Chondrocyte (in vitro differentiated cells): ENCODE measurements around the gene S100A6. TPM values are rescaled to one million over a fixed set of nuclear protein-coding genes. Genes with fewer than 3 reads are reported as not detected.

ENCODE experiments used
- DNase-seq: peaks from one replicate; pipeline ENCODE4 v3.0.0; 2021; ENCODE audit warnings: mixed read lengths, low spot score
- H3K27ac Mint-ChIP-seq: one replicate; pipeline ENCODE4 v1.8.0; 2021; ENCODE audit warnings: mild to moderate bottlenecking, moderate library complexity, mixed read lengths; ENCODE audit not compliant: unreplicated experiment
- H3K27me3 Mint-ChIP-seq: 2 replicates; pipeline ENCODE4 v1.8.0; 2021; ENCODE audit warnings: low read depth, mixed read lengths
- H3K36me3 Mint-ChIP-seq: 2 replicates; pipeline ENCODE4 v1.8.0; 2021; ENCODE audit warnings: low read depth, mixed read lengths
- H3K4me1 Mint-ChIP-seq: 2 replicates; pipeline ENCODE4 v1.8.0; 2021; ENCODE audit warnings: low read depth, mild to moderate bottlenecking, mixed read lengths
- H3K4me3 Mint-ChIP-seq: one replicate; pipeline ENCODE4 v1.8.0; 2021; ENCODE audit warnings: mild to moderate bottlenecking, moderate library complexity, mixed read lengths; ENCODE audit not compliant: unreplicated experiment
- H3K9me3 Mint-ChIP-seq: 2 replicates; pipeline ENCODE4 v1.8.0; 2021; ENCODE audit warnings: low read depth, mixed read lengths
- total RNA-seq: library from RNA; stranded (reverse); gene quantifications from 3 replicates; pipeline ENCODE4 v1.2.1, GENCODE V29; 2021
- TF ChIP-seq, protein P1 (sequence below): fragments of 200-600 bp; sonication (generic); IDR thresholded peaks from 2 replicates; pipeline ENCODE4 v1.5.0; 2021; ENCODE audit warnings: antibody characterized with exemption, mild to moderate bottlenecking, moderate library complexity

Gene S100A6
- total RNA-seq, 1 donor from 2014 or later = 12.1 TPM

DNA sequence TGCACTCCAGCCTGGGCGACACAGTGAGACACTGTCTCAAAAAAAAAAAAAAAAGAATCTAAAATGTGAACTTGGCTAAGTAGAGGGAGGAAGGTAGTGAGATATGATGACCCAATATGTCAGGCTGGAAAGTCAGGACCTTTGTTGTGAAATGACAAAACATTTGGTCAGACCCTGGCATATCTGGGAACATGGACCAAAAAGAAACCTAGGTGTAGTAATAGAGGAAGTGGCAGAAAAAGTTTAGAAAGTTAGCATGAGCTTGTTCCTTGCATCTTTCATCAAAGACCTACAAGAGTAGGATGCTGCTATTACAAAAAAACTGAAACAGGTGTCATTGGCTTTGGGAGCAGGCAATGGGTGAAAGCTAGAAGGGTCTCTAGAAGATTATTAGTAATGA, 20.6 kb upstream of the S100A6 start:
- H3K4me1 Mint-ChIP-seq = peaks cover 19% of the 10 kb centered on the region
- no peaks in the 10 kb centered on the region for H3K36me3 Mint-ChIP-seq
- DNase-seq = no peak
- H3K4me3 Mint-ChIP-seq = no peak overlapping the region
- H3K27ac Mint-ChIP-seq = no peak overlapping the region
- H3K9me3 Mint-ChIP-seq = no peaks in the 10 kb centered on the region
- H3K27me3 Mint-ChIP-seq = no peaks in the 10 kb centered on the region
- TF ChIP-seq, protein P1, sequence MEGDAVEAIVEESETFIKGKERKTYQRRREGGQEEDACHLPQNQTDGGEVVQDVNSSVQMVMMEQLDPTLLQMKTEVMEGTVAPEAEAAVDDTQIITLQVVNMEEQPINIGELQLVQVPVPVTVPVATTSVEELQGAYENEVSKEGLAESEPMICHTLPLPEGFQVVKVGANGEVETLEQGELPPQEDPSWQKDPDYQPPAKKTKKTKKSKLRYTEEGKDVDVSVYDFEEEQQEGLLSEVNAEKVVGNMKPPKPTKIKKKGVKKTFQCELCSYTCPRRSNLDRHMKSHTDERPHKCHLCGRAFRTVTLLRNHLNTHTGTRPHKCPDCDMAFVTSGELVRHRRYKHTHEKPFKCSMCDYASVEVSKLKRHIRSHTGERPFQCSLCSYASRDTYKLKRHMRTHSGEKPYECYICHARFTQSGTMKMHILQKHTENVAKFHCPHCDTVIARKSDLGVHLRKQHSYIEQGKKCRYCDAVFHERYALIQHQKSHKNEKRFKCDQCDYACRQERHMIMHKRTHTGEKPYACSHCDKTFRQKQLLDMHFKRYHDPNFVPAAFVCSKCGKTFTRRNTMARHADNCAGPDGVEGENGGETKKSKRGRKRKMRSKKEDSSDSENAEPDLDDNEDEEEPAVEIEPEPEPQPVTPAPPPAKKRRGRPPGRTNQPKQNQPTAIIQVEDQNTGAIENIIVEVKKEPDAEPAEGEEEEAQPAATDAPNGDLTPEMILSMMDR = no peak

DNA sequence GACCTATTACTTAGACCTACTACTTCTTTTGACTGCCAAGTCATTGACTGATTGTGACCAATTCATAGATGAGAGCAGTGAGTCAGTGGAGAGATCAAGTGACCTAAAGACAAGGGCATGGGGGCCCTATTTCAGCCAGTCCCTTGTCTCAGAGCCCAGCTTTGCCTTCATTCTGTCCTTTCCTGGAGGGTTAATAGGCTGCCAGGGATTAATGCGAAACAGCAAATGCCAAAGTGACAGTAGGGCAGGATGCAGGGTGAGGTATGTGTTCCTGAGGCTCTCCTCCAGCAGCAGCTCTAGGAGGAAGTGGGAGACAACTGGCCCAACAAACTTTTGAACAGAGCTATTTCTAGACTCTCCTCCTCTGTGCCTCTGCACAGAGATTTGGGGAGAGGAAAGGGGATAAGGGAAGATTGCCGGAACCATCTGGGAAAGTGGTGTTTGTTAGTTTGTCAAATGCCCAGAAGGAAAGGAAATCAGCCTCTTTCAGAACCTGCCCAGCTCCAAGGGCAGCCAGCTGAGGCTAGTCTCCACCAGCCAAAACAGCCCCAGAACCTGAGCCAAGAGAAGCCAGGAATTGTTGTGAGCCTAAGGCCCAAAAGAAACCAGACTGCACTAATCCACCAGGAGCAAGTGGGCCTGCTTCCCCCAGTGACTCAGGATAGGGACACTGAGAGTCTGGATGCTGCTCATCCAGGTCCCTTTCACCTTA, 18.2 kb upstream of the S100A6 start:
- no peaks in the 10 kb centered on the region for H3K27me3 Mint-ChIP-seq
- DNase-seq = no peak

DNA sequence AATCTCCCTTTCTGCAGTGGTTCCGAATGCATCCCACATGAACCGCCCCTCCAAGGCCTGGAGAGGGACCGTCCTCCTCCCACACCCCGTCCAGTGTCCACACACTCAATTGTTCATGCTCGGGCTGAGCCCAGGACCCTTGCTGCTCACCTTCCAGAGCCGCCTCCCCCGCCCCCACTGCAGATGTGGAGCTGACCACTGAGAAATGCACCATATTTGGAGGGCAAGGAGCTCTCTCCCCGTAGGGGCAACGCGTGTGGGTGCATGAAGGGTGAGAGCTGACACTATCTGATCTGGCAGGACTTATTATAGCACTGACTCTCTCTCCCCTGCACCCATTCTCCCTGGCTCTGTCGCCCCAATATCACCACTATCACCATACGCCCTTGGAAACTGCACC, 17.3 kb upstream of the S100A6 start:
- H3K36me3 Mint-ChIP-seq = no peaks in the 10 kb centered on the region
- H3K27ac Mint-ChIP-seq = no peak overlapping the region
- TF ChIP-seq, protein P1 = no peak
- no peaks in the 10 kb centered on the region for H3K27me3 Mint-ChIP-seq
- DNase-seq = no peak
- H3K4me3 Mint-ChIP-seq = no peak overlapping the region
- H3K9me3 Mint-ChIP-seq = no peaks in the 10 kb centered on the region
- peaks cover 47% of the 10 kb centered on the region for H3K4me1 Mint-ChIP-seq

More for the DNA sequence above, 18.2 kb upstream of the S100A6 start:
- no peaks in the 10 kb centered on the region for H3K9me3 Mint-ChIP-seq
- TF ChIP-seq, protein P1 = no peak
- no peak overlapping the region for H3K4me3 Mint-ChIP-seq
- H3K4me1 Mint-ChIP-seq = peaks cover 38% of the 10 kb centered on the region
- peak overlapping the region; percentile 92 for H3K27ac Mint-ChIP-seq
- H3K36me3 Mint-ChIP-seq = no peaks in the 10 kb centered on the region

DNA sequence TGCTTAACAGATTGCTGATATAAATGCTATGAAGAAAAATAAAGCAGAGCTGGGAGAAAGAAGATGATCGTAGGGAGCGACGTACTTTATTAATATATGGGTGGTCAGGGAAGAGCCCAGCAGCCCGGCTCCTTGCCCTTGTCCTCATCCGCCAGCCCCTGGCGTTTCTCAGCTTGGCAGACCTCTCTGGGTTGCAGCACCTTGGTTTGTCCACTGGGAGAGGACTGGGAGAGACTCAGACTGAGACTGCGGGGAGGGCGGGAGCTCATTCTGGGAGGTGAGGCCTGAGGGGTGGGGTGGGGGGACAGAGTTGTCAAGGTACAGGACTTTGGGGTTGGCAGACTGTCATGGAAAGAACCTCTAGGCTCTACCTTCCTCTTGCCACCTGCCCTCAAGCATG, 16.5 kb upstream of the S100A6 start:
- peak overlapping the region; percentile 55 for H3K27ac Mint-ChIP-seq
- no peak for DNase-seq
- peaks cover 55% of the 10 kb centered on the region for H3K4me1 Mint-ChIP-seq
- TF ChIP-seq, protein P1 = no peak
- no peaks in the 10 kb centered on the region for H3K36me3 Mint-ChIP-seq
- no peaks in the 10 kb centered on the region for H3K9me3 Mint-ChIP-seq
- no peaks in the 10 kb centered on the region for H3K27me3 Mint-ChIP-seq
- H3K4me3 Mint-ChIP-seq = no peak overlapping the region

DNA sequence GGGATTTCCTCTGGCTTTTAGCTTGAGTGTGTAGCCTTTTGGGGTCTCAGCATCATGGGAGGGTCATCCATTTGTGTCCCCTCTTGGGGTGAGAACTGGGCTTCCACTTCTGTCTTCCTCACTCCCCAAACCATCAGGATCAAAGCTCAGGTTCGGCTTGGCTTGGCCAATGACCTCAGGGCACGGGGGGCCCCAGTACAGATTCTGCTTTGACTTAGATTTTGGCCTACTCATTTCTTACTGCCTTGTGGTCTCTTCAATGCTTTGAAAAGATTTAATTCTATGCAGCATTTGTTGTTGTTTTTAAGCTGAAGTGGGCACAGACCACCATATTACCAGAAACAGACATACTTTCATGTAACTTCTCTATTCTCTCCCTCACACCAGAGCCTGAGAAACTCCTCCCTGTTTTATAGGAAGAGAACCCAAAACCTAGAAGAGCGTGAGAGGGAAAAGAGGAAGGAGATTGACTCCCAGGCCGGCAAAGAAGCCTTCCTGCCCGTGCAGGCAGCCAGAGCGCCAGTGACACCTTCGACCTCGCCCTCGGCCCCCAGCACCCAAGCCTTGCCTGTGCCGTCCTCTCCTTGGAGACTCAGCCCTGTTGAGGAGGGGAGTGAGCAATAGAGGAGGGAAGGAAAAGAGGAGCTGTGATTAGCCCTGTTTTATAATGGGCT, 15.2 kb upstream of the S100A6 start:
- DNase-seq = peak; percentile 59
- Mint-ChIP-seq H3K27me3 (no peaks in the 10 kb centered on the region), H3K27ac (peak overlapping the region; percentile 19), H3K4me1 (peaks cover 69% of the 10 kb centered on the region), H3K36me3 (no peaks in the 10 kb centered on the region), H3K9me3 (no peaks in the 10 kb centered on the region), H3K4me3 (no peak overlapping the region)
- TF ChIP-seq, protein P1 = no peak
